ENCODE data around the gene VASH2. TPM values are rescaled to one million over a fixed set of nuclear protein-coding genes. Genes with fewer than 3 reads are reported as not detected.
"Not testable (repeated sequence)": the region's sequence is repeated elsewhere in the genome, so short reads cannot be mapped to it uniquely, and the experiment has no call there.

VASH2 gene
- total RNA-seq, 1 experiment from 2014 or later, result 4.8 TPM

GRCh38 chr1:212981025-212981495 is 30.7 kb downstream of the VASH2 start:
- DNase-seq (ENCODE audit: low read depth), result peak; percentile 15

- DNase-seq (ENCODE audit: low read depth), result no peak
Observed at GRCh38 chr1:212981571-212982328, 31.4 kb downstream of the VASH2 start.

- no peak for DNase-seq (ENCODE audit: low read depth)
Observed at GRCh38 chr1:212982430-212983152, 32.2 kb downstream of the VASH2 start.

- no peak for DNase-seq (ENCODE audit: low read depth)
Observed at GRCh38 chr1:212983482-212983881, 33.1 kb downstream of the VASH2 start.

- no peak for DNase-seq (ENCODE audit: low read depth)
Observed at GRCh38 chr1:212984522-212985291, 34.4 kb downstream of the VASH2 start.

GRCh38 chr1:212986551-212986950 is 36.2 kb downstream of the VASH2 start:
- DNase-seq (ENCODE audit: low read depth), result no peak

- DNase-seq (ENCODE audit: low read depth), result peak; percentile 32
Observed at GRCh38 chr1:212987702-212988322, 37.5 kb downstream of the VASH2 start.

- DNase-seq (ENCODE audit: low read depth), result no peak
Observed at GRCh38 chr1:212990276-212990675, 39.9 kb downstream of the VASH2 start.

GRCh38 chr1:212993960-212994359 is 43.6 kb downstream of the VASH2 start:
- not testable (repeated sequence) for DNase-seq (ENCODE audit: low read depth)

- no peak for DNase-seq (ENCODE audit: low read depth)
Observed at GRCh38 chr1:212994926-212995325, 44.6 kb downstream of the VASH2 start.

- no peak for DNase-seq (ENCODE audit: low read depth)
Observed at GRCh38 chr1:213003256-213003655, 52.9 kb downstream of the VASH2 start.

- DNase-seq (ENCODE audit: low read depth), result no peak
Observed at GRCh38 chr1:213008564-213008963, 58.2 kb downstream of the VASH2 start.

GRCh38 chr1:213014642-213015041 is 64.3 kb downstream of the VASH2 start:
- DNase-seq (ENCODE audit: low read depth), result peak; percentile 10

GRCh38 chr1:213015099-213016050 is 65.0 kb downstream of the VASH2 start, which contains the start of gene ANGEL2:
TSS of gene ANGEL2 (minus strand) at chr1:213015867. CDS start at chr1:213015671, 196 bp downstream.
- peak; percentile 98 for DNase-seq (ENCODE audit: low read depth)

- no peak for DNase-seq (ENCODE audit: low read depth)
Observed at GRCh38 chr1:213017447-213018273, 67.3 kb downstream of the VASH2 start.

- DNase-seq (ENCODE audit: low read depth), result no peak
Observed at GRCh38 chr1:213019450-213019849, 69.1 kb downstream of the VASH2 start.

GRCh38 chr1:213020016-213020415 is 69.7 kb downstream of the VASH2 start:
- no peak for DNase-seq (ENCODE audit: low read depth)

GRCh38 chr1:213027024-213027423 is 76.7 kb downstream of the VASH2 start:
- not testable (repeated sequence) for DNase-seq (ENCODE audit: low read depth)

- no peak for DNase-seq (ENCODE audit: low read depth)
Observed at GRCh38 chr1:213032651-213033050, 82.3 kb downstream of the VASH2 start.

GRCh38 chr1:213034713-213035112 is 84.4 kb downstream of the VASH2 start:
- DNase-seq (ENCODE audit: low read depth), result no peak

Data from Daoy (cell line).